HEK293 (cell line): Measurements from ENCODE around the gene DPYSL3.

Experiments
- CTCF ChIA-PET: fragments of 350-600 bp; formaldehyde crosslinking; extraction: SDS; loops from one replicate; lab custom pipeline; 2021; ENCODE audit warnings: antibody characterized with exemption; lab: Yijun Ruan, JAX
- POLR2A ChIA-PET: fragments of 300-600 bp; formaldehyde crosslinking; extraction: SDS; loops from one replicate; lab custom pipeline; 2020; ENCODE audit warnings: antibody characterized with exemption, inconsistent platforms; lab: Yijun Ruan, JAX
- H3K27ac ChIP-seq: fragments of 200-500 bp; sonication (Bioruptor generic); 2 replicates; pipeline ENCODE4 v1.5.1; 2014; ENCODE audit warnings: low read depth, low read length, control low read depth, inconsistent platforms; ENCODE audit errors: extremely low read depth
- H3K36me3 ChIP-seq, 2 experiments: fragments of 200-500 bp in 1 of 2; sonication (Bioruptor generic) in 1 of 2; 1 replicate in 1 of 2; 2 replicates in 1 of 2; pipeline ENCODE4 v1.5.1; 2014 to 2017; ENCODE audit warnings: inconsistent platforms in 2 of 2, low read length in 2 of 2; ENCODE audit not compliant: control insufficient read depth in 2 of 2, insufficient read depth in 1 of 2
- H3K4me1 ChIP-seq: fragments of 200-500 bp; sonication (Bioruptor generic); 2 replicates; pipeline ENCODE4 v1.5.1; 2014; ENCODE audit warnings: mild to moderate bottlenecking, low read length, inconsistent platforms; ENCODE audit not compliant: control insufficient read depth, insufficient read depth
- H3K4me3 ChIP-seq: 2 replicates; pipeline ENCODE4 v1.5.1; 2011; ENCODE audit warnings: low read depth, mild to moderate bottlenecking, control low read depth, low read length, moderate library complexity
- H3K9me3 ChIP-seq: fragments of 200-500 bp; sonication (Bioruptor generic); 2 replicates; pipeline ENCODE4 v1.5.1; 2014; ENCODE audit warnings: low read depth, low read length, inconsistent platforms; ENCODE audit not compliant: control insufficient read depth, insufficient read depth
- BCL11B ChIP-seq: fragments of 450-650 bp; formaldehyde crosslinking; IDR thresholded peaks from 2 replicates; pipeline ENCODE4 v1.5.1; 2016; ENCODE audit warnings: low read depth, missing biosample characterization, missing genetic modification characterization
- KLF8 ChIP-seq: fragments of 450-650 bp; formaldehyde crosslinking; IDR thresholded peaks from 2 replicates; pipeline ENCODE4 v1.5.1; 2016; ENCODE audit warnings: missing biosample characterization, missing genetic modification characterization
- MZF1 ChIP-seq: fragments of 450-650 bp; formaldehyde crosslinking; IDR thresholded peaks from 2 replicates; pipeline ENCODE4 v1.5.1; 2017; ENCODE audit warnings: missing biosample characterization, missing genetic modification characterization, borderline replicate concordance
- PRDM10 ChIP-seq: fragments of 450-650 bp; formaldehyde crosslinking; IDR thresholded peaks from 2 replicates; pipeline ENCODE4 v1.5.1; 2016; ENCODE audit warnings: missing biosample characterization, missing genetic modification characterization
- RBAK ChIP-seq: fragments of 450-650 bp; formaldehyde crosslinking; IDR thresholded peaks from 2 replicates; pipeline ENCODE4 v1.5.1; 2016; ENCODE audit warnings: missing biosample characterization, missing genetic modification characterization
- REPIN1 ChIP-seq: fragments of 450-650 bp; formaldehyde crosslinking; IDR thresholded peaks from 2 replicates; pipeline ENCODE4 v1.5.1; 2017; ENCODE audit warnings: missing biosample characterization, missing genetic modification characterization, low read depth
- SALL2 ChIP-seq: fragments of 450-650 bp; formaldehyde crosslinking; IDR thresholded peaks from 2 replicates; pipeline ENCODE4 v1.5.0; 2017; ENCODE audit warnings: missing biosample characterization, mild to moderate bottlenecking, missing genetic modification characterization, borderline replicate concordance
- SP7 ChIP-seq: fragments of 450-650 bp; formaldehyde crosslinking; IDR thresholded peaks from 2 replicates; pipeline ENCODE4 v1.5.1; 2016; ENCODE audit warnings: missing biosample characterization, missing genetic modification characterization
- YY1 ChIP-seq: fragments of 450-650 bp; formaldehyde crosslinking; IDR thresholded peaks from 2 replicates; pipeline ENCODE4 v1.5.1; 2018; ENCODE audit warnings: missing biosample characterization, missing genetic modification characterization
- ZBTB6 ChIP-seq: fragments of 450-650 bp; formaldehyde crosslinking; IDR thresholded peaks from 2 replicates; pipeline ENCODE4 v1.5.1; 2017; ENCODE audit warnings: missing biosample characterization, missing genetic modification characterization
- ZNF148 ChIP-seq: fragments of 450-650 bp; formaldehyde crosslinking; IDR thresholded peaks from 2 replicates; pipeline ENCODE4 v1.5.0; 2017; ENCODE audit warnings: missing biosample characterization, missing genetic modification characterization, borderline replicate concordance
- ZNF18 ChIP-seq: fragments of 450-650 bp; formaldehyde crosslinking; IDR thresholded peaks from 2 replicates; pipeline ENCODE4 v1.5.1; 2016; ENCODE audit warnings: missing biosample characterization, missing genetic modification characterization
- ZNF214 ChIP-seq: fragments of 450-650 bp; formaldehyde crosslinking; IDR thresholded peaks from 2 replicates; pipeline ENCODE4 v1.5.1; 2017; ENCODE audit warnings: missing biosample characterization, mild to moderate bottlenecking, missing genetic modification characterization, borderline replicate concordance
- ZNF24 ChIP-seq: fragments of 450-650 bp; formaldehyde crosslinking; IDR thresholded peaks from 2 replicates; pipeline ENCODE4 v1.5.1; 2016; ENCODE audit warnings: missing biosample characterization, missing genetic modification characterization
- ZNF248 ChIP-seq: fragments of 450-650 bp; formaldehyde crosslinking; IDR thresholded peaks from 2 replicates; pipeline ENCODE4 v1.5.1; 2017; ENCODE audit warnings: missing biosample characterization, missing genetic modification characterization
- ZNF449 ChIP-seq: fragments of 450-650 bp; formaldehyde crosslinking; IDR thresholded peaks from 2 replicates; pipeline ENCODE4 v1.5.1; 2017; ENCODE audit warnings: missing biosample characterization, mild to moderate bottlenecking, missing genetic modification characterization, moderate library complexity
- ZNF513 ChIP-seq: fragments of 450-650 bp; IDR thresholded peaks from 2 replicates; pipeline ENCODE4 v1.5.1; 2018; ENCODE audit warnings: missing biosample characterization, missing genetic modification characterization
- ZNF529 ChIP-seq: fragments of 450-650 bp; formaldehyde crosslinking; IDR thresholded peaks from 2 replicates; pipeline ENCODE4 v1.5.1; 2017; ENCODE audit warnings: missing genetic modification characterization, missing biosample characterization; ENCODE audit not compliant: insufficient replicate concordance
- ZNF560 ChIP-seq: fragments of 450-650 bp; formaldehyde crosslinking; IDR thresholded peaks from 2 replicates; pipeline ENCODE4 v1.5.1; 2017; ENCODE audit warnings: missing biosample characterization, missing genetic modification characterization, borderline replicate concordance
- ZNF561 ChIP-seq: fragments of 450-650 bp; IDR thresholded peaks from 2 replicates; pipeline ENCODE4 v1.5.1; 2018; ENCODE audit warnings: missing biosample characterization, missing genetic modification characterization, borderline replicate concordance
- ZNF701 ChIP-seq: fragments of 450-650 bp; formaldehyde crosslinking; IDR thresholded peaks from 2 replicates; pipeline ENCODE4 v1.5.1; 2016; ENCODE audit warnings: missing biosample characterization, missing genetic modification characterization
- ZSCAN30 ChIP-seq: fragments of 450-650 bp; IDR thresholded peaks from 2 replicates; pipeline ENCODE4 v1.5.1; 2018; ENCODE audit warnings: missing biosample characterization, mild to moderate bottlenecking, missing genetic modification characterization, moderate library complexity
- ZXDB ChIP-seq: fragments of 450-650 bp; formaldehyde crosslinking; IDR thresholded peaks from 2 replicates; pipeline ENCODE4 v1.5.1; 2016; ENCODE audit warnings: missing biosample characterization, missing genetic modification characterization

The DPYSL3 gene

GRCh38 chr5:147436596-147436995 lies 73.3 kb downstream of the DPYSL3 start:
- POLR2A ChIA-PET = no interaction called here
- TF ChIP-seq ZNF214 (no peak), ZNF248 (tag by site-specific recombination) (no peak), ZNF561 (no peak), ZBTB6 (tag by site-specific recombination) (no peak), ZNF18 (tag by site-specific recombination) (no peak), ZNF529 (tag by site-specific recombination) (no peak), SALL2 (no peak), SP7 (tag by site-specific recombination) (no peak)
- TF ChIP-seq, all 188 proteins: peak for 0
- Histone ChIP-seq H3K4me1 (peaks cover 3% of the 10 kb centered on the region; the same call in 1 of the 2 replicates), H3K4me3 (no peak overlapping the region), H3K9me3 (no peaks in the 10 kb centered on the region), H3K36me3 (no peaks in the 10 kb centered on the region), H3K27ac (no peak overlapping the region)
- CTCF ChIA-PET = no interaction called here

- Histone ChIP-seq H3K4me3 (no peak overlapping the region), H3K36me3 (no peaks in the 10 kb centered on the region), H3K4me1 (no peaks in the 10 kb centered on the region), H3K27ac (no peak overlapping the region), H3K9me3 (no peaks in the 10 kb centered on the region)
- POLR2A ChIA-PET = no interaction called here
- CTCF ChIA-PET = interaction anchor here (0.6 to 1.1 kb wide), 4 partner anchors 18 to 145 kb away, joined by 3 read pairs; no protein-coding TSS in a partner anchor
- TF ChIP-seq MZF1 (no peak), PRDM10 (no peak), RBAK (tag by site-specific recombination) (no peak), ZNF449 (tag by site-specific recombination) (no peak), ZNF148 (tag by site-specific recombination) (no peak), ZNF513 (no peak), ZNF560 (no peak), YY1 (tag by site-specific recombination) (no peak), BCL11B (tag by site-specific recombination) (no peak), REPIN1 (tag by site-specific recombination) (no peak), ZNF701 (tag by site-specific recombination) (no peak), ZNF24 (tag by site-specific recombination) (no peak), ZXDB (tag by site-specific recombination) (no peak), ZSCAN30 (tag by site-specific recombination) (no peak), KLF8 (tag by site-specific recombination) (no peak)
Measured at GRCh38 chr5:147434049-147434448, 75.8 kb downstream of the DPYSL3 start.
